Neural progenitor cell (in vitro differentiated cells): ENCODE results near the gene CFAP161.
A peak's percentile ranks its signal among the peaks of the same experiment; 100 is the strongest.

Source experiments
- CTCF ChIP-seq: fragments of 200-600 bp; sonication (generic); IDR thresholded peaks from 2 replicates; pipeline ENCODE4 v1.5.1; 2017; ENCODE audit warnings: antibody characterized with exemption, mild to moderate bottlenecking
- EZH2 ChIP-seq: fragments of 200-600 bp; sonication (generic); IDR thresholded peaks from 2 replicates; pipeline ENCODE4 v1.6.1; 2017; ENCODE audit warnings: antibody characterized with exemption, mild to moderate bottlenecking, moderate library complexity
- EZH2phosphoT487 ChIP-seq: fragments of 200-600 bp; sonication (generic); IDR thresholded peaks from 2 replicates; pipeline ENCODE4 v1.6.1; 2017; ENCODE audit warnings: antibody characterized with exemption

GRCh38 chr15:81108427-81108826 lies 25.6 kb upstream of the CFAP161 start:
- TF ChIP-seq CTCF (peak; percentile 65), EZH2 (no peak), EZH2phosphoT487 (no peak)
